EH (cell line): ENCODE results near the gene ADGRB2.

Experiments
- DNase-seq: peaks from one replicate; pipeline ENCODE4 v3.0.0-alpha.2; 2015; ENCODE audit warnings: low read depth

The ADGRB2 gene

GRCh38 chr1:31782421-31783410 lies 18.6 kb upstream of the ADGRB2 start:
- no peak for DNase-seq

GRCh38 chr1:31781756-31782371 lies 17.7 kb upstream of the ADGRB2 start:
- no peak for DNase-seq

GRCh38 chr1:31781138-31781755 lies 17.1 kb upstream of the ADGRB2 start:
- DNase-seq, result no peak

GRCh38 chr1:31780632-31781031 lies 16.5 kb upstream of the ADGRB2 start:
- no peak for DNase-seq

- no peak for DNase-seq
These were observed 15.5 kb upstream of the ADGRB2 start for GRCh38 chr1:31779687-31780086.

GRCh38 chr1:31778763-31779488 lies 14.8 kb upstream of the ADGRB2 start:
- DNase-seq, result no peak

GRCh38 chr1:31776516-31776915 lies 12.4 kb upstream of the ADGRB2 start:
- no peak for DNase-seq

- DNase-seq, result no peak
These were observed 11.9 kb upstream of the ADGRB2 start for GRCh38 chr1:31776032-31776431.

- DNase-seq, result peak; percentile 44
These were observed 11.3 kb upstream of the ADGRB2 start for GRCh38 chr1:31775210-31775999.

- DNase-seq, result no peak
These were observed 10.4 kb upstream of the ADGRB2 start for GRCh38 chr1:31774495-31774894.

GRCh38 chr1:31773861-31774260 lies 9.7 kb upstream of the ADGRB2 start:
- no peak for DNase-seq

- no peak for DNase-seq
These were observed 8.6 kb upstream of the ADGRB2 start for GRCh38 chr1:31772669-31773248.

- DNase-seq, result peak; percentile 38
These were observed 7.9 kb upstream of the ADGRB2 start for GRCh38 chr1:31771891-31772668.

- DNase-seq, result no peak
These were observed 5.7 kb upstream of the ADGRB2 start for GRCh38 chr1:31769720-31770390.

- DNase-seq, result no peak
These were observed 5.0 kb upstream of the ADGRB2 start for GRCh38 chr1:31768939-31769704.

- no peak for DNase-seq
These were observed 4.3 kb upstream of the ADGRB2 start for GRCh38 chr1:31768407-31768907.

GRCh38 chr1:31767225-31767624 lies 3.1 kb upstream of the ADGRB2 start:
- no peak for DNase-seq

- DNase-seq, result no peak
These were observed 1.4 kb upstream of the ADGRB2 start for GRCh38 chr1:31765516-31765915.

- peak; percentile 30 for DNase-seq
These were observed 914 bp upstream of the ADGRB2 start for GRCh38 chr1:31765041-31765467.
